GM19438 (cell line): ENCODE results near the gene MYO6.

Source experiments
- ATAC-seq: cut with Tn5 transposase; IDR thresholded peaks from one replicate; pipeline ENCODE4 v1.9.1; 2021; ENCODE audit warnings: low read depth; ENCODE audit not compliant: unreplicated experiment

Gene MYO6

DNA sequence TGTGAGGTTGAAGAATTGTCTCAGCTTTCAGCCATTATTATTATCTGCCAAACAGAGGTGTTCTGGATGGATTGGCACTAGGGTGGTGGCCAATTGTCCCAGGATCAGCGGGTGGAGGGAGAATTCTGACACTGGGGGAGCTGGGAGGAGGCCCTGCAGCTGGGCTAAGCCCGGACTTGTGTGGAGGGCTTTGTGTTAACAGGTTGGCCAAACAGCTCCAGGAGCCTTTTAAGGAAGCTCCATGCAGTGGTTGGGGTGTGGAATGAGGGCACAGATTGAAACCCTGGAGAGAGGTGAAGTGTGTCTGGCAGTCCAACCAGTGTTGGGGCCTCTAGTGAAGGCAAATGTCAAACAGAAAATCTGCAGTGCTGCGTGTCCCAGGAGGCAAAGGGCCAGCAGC lies 187.6 kb downstream of the MYO6 start:
- ATAC-seq, result no peak

DNA sequence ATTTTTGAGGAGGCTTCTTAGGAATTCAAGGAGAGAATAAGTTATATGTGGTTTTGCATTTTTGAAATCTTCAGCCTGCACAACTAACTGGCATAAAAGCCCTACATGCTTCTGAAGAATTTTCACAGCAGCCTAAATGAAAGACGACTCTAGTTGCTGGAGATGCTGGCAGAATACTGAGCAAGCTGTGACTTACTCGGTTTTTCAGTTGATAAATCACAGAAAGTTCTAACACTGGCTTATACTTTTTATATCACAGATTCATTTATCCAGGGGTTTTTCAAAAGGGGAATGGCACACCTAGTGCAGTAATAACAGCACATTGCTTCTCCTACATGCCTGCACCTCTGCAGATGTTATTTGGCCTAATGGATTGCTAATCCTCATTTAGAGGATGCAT lies 188.8 kb downstream of the MYO6 start:
- ATAC-seq, result no peak

DNA sequence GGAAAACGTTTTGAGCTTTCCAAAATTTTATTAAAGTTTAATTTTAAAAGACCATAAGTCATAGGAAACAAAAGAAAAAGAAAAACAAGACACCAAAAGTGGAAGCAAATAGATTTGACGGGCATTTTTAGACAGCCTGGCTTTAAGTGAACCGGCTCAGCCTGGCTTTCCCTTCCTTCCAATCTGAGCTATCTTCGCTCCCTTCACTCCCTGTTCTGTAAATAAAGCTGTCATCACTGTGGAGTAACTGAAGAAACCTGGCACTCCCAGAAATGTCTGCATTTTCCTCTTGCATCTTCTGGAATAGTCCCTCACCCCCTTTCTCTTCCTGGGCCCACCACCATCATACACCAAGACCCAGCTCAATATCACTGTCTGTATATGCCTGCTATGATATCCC lies 191.5 kb downstream of the MYO6 start:
- ATAC-seq, result no peak

DNA sequence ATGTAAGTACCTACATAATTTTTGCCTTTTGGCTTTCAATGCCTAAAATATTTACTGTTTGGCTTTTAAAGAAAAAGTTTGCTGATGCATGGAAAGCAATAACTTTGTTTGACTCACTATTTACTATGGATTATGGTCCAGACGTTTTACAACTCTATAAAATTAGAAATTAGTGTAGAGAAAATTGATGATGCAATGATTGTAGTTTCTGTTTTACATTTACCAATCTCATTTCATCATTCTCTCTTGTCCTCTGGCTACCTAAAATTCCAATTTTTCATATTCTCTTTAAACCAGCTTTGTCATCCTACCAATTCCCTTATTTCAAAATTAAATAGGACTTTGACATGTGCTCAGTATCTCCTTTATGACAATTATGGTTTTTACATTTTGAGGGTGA lies 192.5 kb downstream of the MYO6 start:
- no peak for ATAC-seq

DNA sequence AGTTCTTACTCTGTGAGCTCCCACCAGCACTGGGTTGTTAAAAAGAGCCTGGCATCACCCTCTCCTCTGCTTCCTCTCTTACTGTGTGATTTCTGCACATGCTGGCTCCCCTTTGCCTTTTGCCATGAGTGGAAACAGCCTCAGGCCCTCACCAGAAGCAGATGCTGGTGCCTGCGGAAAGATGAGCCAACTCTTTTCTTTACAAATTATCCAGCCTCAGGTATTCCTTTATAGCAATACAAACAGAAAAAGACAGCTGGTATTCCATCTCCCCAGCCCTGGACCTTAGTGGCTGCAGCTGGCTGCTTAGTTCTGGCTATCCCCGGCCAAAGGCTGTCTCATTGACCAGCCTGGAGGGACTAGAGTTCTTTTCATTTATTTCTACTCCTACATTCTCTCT lies 194.3 kb downstream of the MYO6 start:
- ATAC-seq, result no peak

DNA sequence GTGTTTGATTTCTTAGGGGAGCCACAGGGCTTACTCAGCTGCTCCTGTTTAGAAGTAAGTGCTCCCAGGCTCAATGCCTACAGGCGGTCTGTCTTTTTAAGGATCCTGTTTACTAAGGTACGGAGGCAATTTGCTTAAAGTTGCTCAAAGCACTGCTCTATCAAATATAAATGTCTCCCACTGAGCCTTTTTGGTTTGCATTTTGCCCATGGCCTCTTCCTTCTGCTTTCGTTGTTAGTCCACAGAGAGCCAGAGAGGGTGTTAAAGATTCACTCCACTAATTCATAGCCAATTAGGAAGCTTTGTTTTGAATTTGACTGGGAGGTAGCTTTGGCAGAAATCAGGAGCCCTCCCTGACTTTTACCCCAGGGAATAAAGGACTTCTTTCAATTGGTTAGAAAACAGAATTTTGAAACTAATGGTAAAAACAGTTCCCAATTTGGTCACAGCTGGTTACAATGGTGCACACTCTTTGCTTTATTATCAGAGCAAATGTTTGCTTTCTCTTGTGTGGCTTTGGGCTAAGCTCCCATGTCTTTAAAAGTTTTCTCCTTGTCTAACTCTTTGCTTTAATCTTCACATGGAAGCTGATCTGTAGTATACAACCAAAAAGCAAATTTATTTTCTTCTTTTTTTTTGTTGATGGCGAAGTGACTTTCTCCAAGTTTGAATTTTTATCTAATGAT lies 197.2 kb downstream of the MYO6 start:
- peak; percentile 60 for ATAC-seq

DNA sequence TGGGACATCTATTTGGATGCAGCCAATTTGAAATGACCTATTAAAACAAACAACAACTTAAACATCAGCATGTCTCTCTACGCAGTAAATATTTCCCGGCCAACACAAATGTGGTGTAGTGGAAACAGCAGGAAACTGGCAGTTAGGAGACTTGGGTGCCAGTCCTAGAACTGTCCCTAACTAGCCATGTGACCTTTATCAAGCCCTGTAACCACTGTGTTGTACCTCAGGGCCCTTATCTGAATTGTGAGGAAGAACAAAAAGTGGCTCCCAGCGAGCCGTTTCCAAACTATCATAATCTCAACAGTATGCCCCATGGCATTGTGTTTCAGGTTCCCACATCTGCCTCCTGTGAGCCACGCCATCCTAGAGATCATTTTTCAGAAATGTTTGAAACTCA lies 198.9 kb downstream of the MYO6 start:
- no peak for ATAC-seq

DNA sequence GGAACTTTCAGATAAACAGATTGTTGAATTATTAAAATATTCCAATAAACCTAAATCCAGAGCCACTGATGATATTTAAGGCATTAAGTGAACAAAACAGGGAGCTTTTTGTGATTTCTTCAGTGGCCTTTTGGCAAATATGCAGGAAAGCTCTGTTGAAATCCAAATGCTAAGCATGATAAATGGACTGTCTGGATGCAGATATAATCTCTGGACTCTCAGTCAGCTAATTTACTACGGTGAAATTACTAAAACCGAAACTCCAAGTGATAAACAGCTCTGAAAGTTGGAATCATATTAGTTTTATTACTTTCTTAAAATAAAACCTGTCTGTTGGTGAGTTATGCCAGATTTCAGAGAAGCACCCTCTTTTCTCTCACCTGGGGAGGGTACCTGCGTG lies 203.1 kb downstream of the MYO6 start:
- ATAC-seq, result no peak

DNA sequence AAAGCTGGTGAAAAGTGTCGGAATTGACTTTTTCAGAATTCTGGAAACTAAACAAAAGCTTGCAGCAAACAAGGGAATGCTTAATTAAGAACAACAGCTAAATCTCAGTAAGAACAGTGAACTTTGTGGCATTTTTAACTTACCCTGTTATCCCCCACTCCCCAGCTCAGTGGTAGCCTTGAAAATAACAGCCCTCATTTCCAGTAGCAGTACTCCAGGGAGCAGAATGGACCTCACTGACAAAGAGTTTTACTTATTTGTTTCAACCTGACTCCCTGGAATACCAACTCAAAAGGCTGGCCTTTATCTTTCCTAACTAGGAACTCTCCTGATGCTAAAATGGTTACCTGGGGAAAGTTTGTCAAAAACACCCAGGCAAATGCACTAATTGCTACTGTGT lies 214.5 kb downstream of the MYO6 start:
- ATAC-seq, result no peak

DNA sequence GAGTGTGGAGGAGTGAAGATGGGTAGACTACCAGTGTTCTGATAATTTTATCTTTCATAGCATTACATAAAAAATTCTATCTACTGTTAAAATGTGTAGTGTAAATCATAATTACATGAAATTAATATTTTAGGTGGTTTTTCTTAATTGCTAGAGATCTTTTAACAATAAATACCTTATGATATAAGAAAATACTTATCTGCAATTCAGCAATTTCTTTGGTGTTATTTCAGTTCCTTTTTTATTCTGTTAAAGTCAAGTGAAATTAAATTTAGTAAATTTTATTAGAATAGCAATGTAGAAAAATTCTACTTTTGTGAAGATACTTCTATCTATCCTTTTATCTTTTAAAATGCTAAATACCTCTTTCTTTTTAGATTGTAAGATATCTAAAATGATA lies 219.1 kb downstream of the MYO6 start:
- no peak for ATAC-seq
